Measurements from ENCODE around the gene GOLGA3.

Gene GOLGA3

GRCh38 chr12:132741620-132742019 is 87.0 kb downstream of the GOLGA3 start:
- no peaks in the 10 kb centered on the region for H3K27me3 ChIP-seq (ENCODE audit: insufficient read depth, poor library complexity, severe bottlenecking)
- ATAC-seq (ENCODE audit: low read depth) (no peak), DNase-seq (ENCODE audit: low spot score) (no peak)
- TF ChIP-seq CTCF (IDR thresholded peaks at IDR 0.05; ENCODE audit: poor library complexity, severe bottlenecking) = no peak
- H3K9me3 ChIP-seq (ENCODE audit: severe bottlenecking) = no peaks in the 10 kb centered on the region
- H3K36me3 ChIP-seq (ENCODE audit: low read depth) = peaks cover 100% of the 10 kb centered on the region
- no peak overlapping the region for H3K27ac ChIP-seq (ENCODE audit: poor library complexity, severe bottlenecking)
- no peak overlapping the region for H3K4me3 ChIP-seq (ENCODE audit: severe bottlenecking)
- H3K4me1 ChIP-seq (ENCODE audit: insufficient read depth, poor library complexity, severe bottlenecking) = no peaks in the 10 kb centered on the region

GRCh38 chr12:132740652-132741051 is 88.0 kb downstream of the GOLGA3 start:
- Histone ChIP-seq H3K27ac (ENCODE audit: poor library complexity, severe bottlenecking) (no peak overlapping the region), H3K36me3 (ENCODE audit: low read depth) (peaks cover 100% of the 10 kb centered on the region), H3K4me1 (ENCODE audit: insufficient read depth, poor library complexity, severe bottlenecking) (no peaks in the 10 kb centered on the region), H3K4me3 (ENCODE audit: severe bottlenecking) (no peak overlapping the region), H3K27me3 (ENCODE audit: insufficient read depth, poor library complexity, severe bottlenecking) (no peaks in the 10 kb centered on the region), H3K9me3 (ENCODE audit: severe bottlenecking) (no peaks in the 10 kb centered on the region)
- TF ChIP-seq CTCF (IDR thresholded peaks at IDR 0.05; ENCODE audit: poor library complexity, severe bottlenecking) = no peak
- no peak for ATAC-seq (ENCODE audit: low read depth)
- DNase-seq (ENCODE audit: low spot score) = no peak

GRCh38 chr12:132740313-132740646 is 88.4 kb downstream of the GOLGA3 start:
- Histone ChIP-seq H3K27ac (ENCODE audit: poor library complexity, severe bottlenecking) (no peak overlapping the region), H3K27me3 (ENCODE audit: insufficient read depth, poor library complexity, severe bottlenecking) (no peaks in the 10 kb centered on the region), H3K4me3 (ENCODE audit: severe bottlenecking) (no peak overlapping the region), H3K4me1 (ENCODE audit: insufficient read depth, poor library complexity, severe bottlenecking) (no peaks in the 10 kb centered on the region), H3K36me3 (ENCODE audit: low read depth) (peaks cover 100% of the 10 kb centered on the region), H3K9me3 (ENCODE audit: severe bottlenecking) (no peaks in the 10 kb centered on the region)
- no peak for ATAC-seq (ENCODE audit: low read depth)
- TF ChIP-seq CTCF (IDR thresholded peaks at IDR 0.05; ENCODE audit: poor library complexity, severe bottlenecking) = no peak
- DNase-seq (ENCODE audit: low spot score) = no peak

GRCh38 chr12:132739600-132740312 is 88.9 kb downstream of the GOLGA3 start:
- no peak overlapping the region for H3K4me3 ChIP-seq (ENCODE audit: severe bottlenecking)
- no peak overlapping the region for H3K27ac ChIP-seq (ENCODE audit: poor library complexity, severe bottlenecking)
- H3K9me3 ChIP-seq (ENCODE audit: severe bottlenecking) = no peaks in the 10 kb centered on the region
- H3K4me1 ChIP-seq (ENCODE audit: insufficient read depth, poor library complexity, severe bottlenecking) = no peaks in the 10 kb centered on the region
- DNase-seq (ENCODE audit: low spot score) = no peak
- peaks cover 100% of the 10 kb centered on the region for H3K36me3 ChIP-seq (ENCODE audit: low read depth)
- peak; percentile 9; the same call in 1 of the 3 replicates for ATAC-seq (ENCODE audit: low read depth)
- no peaks in the 10 kb centered on the region for H3K27me3 ChIP-seq (ENCODE audit: insufficient read depth, poor library complexity, severe bottlenecking)
- no peak for TF ChIP-seq CTCF (IDR thresholded peaks at IDR 0.05; ENCODE audit: poor library complexity, severe bottlenecking)

GRCh38 chr12:132736913-132737312 is 91.8 kb downstream of the GOLGA3 start:
- no peak for DNase-seq (ENCODE audit: low spot score)
- peak; percentile 15; the same call in 1 of the 3 replicates for ATAC-seq (ENCODE audit: low read depth)
- no peaks in the 10 kb centered on the region for H3K27me3 ChIP-seq (ENCODE audit: insufficient read depth, poor library complexity, severe bottlenecking)
- H3K27ac ChIP-seq (ENCODE audit: poor library complexity, severe bottlenecking) = no peak overlapping the region
- no peaks in the 10 kb centered on the region for H3K4me1 ChIP-seq (ENCODE audit: insufficient read depth, poor library complexity, severe bottlenecking)
- peaks cover 84% of the 10 kb centered on the region for H3K36me3 ChIP-seq (ENCODE audit: low read depth)
- H3K9me3 ChIP-seq (ENCODE audit: severe bottlenecking) = no peaks in the 10 kb centered on the region
- no peak for TF ChIP-seq CTCF (IDR thresholded peaks at IDR 0.05; ENCODE audit: poor library complexity, severe bottlenecking)
- no peak overlapping the region for H3K4me3 ChIP-seq (ENCODE audit: severe bottlenecking)

Data from RWPE2 (cell line).